ENCODE results near the gene FMNL3. TPM values are rescaled to one million over a fixed set of nuclear protein-coding genes. Genes with fewer than 3 reads are reported as not detected.

Gene FMNL3
- total and polyA plus RNA-seq, 2 of the 13 experiments (the other 11 are each of a cell fraction or from before 2014, with no cell fraction given) = 0.44 to 1.1 TPM

GRCh38 chr12:49655595-49656236 is 51.5 kb downstream of the FMNL3 start (continued):
- TF ChIP-seq ZBTB40 (IDR thresholded peaks at IDR 0.05) = no peak
- TF ChIP-seq ZBTB40 (CRISPR knock-in tag; IDR thresholded peaks at IDR 0.05) = no peak
- no peak for TF ChIP-seq ZBTB39 (CRISPR knock-in tag; IDR thresholded peaks at IDR 0.05)
- no peak for TF ChIP-seq ZNF282 (IDR thresholded peaks at IDR 0.05; ENCODE audit: partially characterized antibody)
- no peak for TF ChIP-seq ZNF75D (CRISPR knock-in tag; IDR thresholded peaks at IDR 0.05; ENCODE audit: borderline replicate concordance)
